Ectodermal cell (in vitro differentiated cells): ENCODE results near the gene SLC24A3.

ENCODE experiments used
- H3K27ac ChIP-seq: 2 replicates; pipeline ENCODE4 v1.7.0; 2013; ENCODE audit warnings: mild to moderate bottlenecking, low read depth, low read length; ENCODE audit not compliant: insufficient read depth, poor library complexity, severe bottlenecking
- H3K27me3 ChIP-seq: 2 replicates; pipeline ENCODE4 v1.7.0; 2013; ENCODE audit warnings: mild to moderate bottlenecking, low read length; ENCODE audit not compliant: insufficient read depth, control insufficient read depth, poor library complexity, severe bottlenecking
- H3K36me3 ChIP-seq: one replicate; pipeline ENCODE4 v1.7.0; 2013; ENCODE audit warnings: low read length; ENCODE audit not compliant: control insufficient read depth, insufficient read depth
- H3K4me1 ChIP-seq: one replicate; pipeline ENCODE4 v1.7.0; 2013; ENCODE audit warnings: low read length; ENCODE audit not compliant: control insufficient read depth, insufficient read depth
- H3K4me3 ChIP-seq: 2 replicates; pipeline ENCODE4 v1.7.0; 2013; ENCODE audit warnings: low read depth, low read length, control low read depth; ENCODE audit not compliant: insufficient read depth
- H3K9me3 ChIP-seq: 2 replicates; pipeline ENCODE4 v1.7.0; 2013; ENCODE audit warnings: mild to moderate bottlenecking, low read length, moderate library complexity; ENCODE audit not compliant: control insufficient read depth
- WGBS, 2 experiments: methylation state at CpG; one replicate each; pipeline ENCODE4 v1.1.7; 2013; ENCODE audit warnings: missing lambda C conversion rate in 2 of 2; 5-methylcytosine and 5-hydroxymethylcytosine counted together

SLC24A3 gene

GRCh38 chr20:19699180-19699971 is 486.9 kb downstream of the SLC24A3 start:
- Histone ChIP-seq H3K27ac (no peak overlapping the region), H3K36me3 (no peaks in the 10 kb centered on the region), H3K4me1 (no peaks in the 10 kb centered on the region), H3K27me3 (no peaks in the 10 kb centered on the region), H3K4me3 (no peak overlapping the region), H3K9me3 (peaks cover 3% of the 10 kb centered on the region)
- 94 to 95% methylated on average over 4 of the region's 4 CpGs for WGBS, 2 experiments

- Histone ChIP-seq H3K36me3 (no peaks in the 10 kb centered on the region), H3K27ac (no peak overlapping the region), H3K27me3 (no peaks in the 10 kb centered on the region), H3K4me1 (no peaks in the 10 kb centered on the region), H3K9me3 (peaks cover 3% of the 10 kb centered on the region), H3K4me3 (no peak overlapping the region)
- 93 to 99% methylated on average over 3 of the region's 3 CpGs for WGBS, 2 experiments
Observed at GRCh38 chr20:19701429-19701828, 489.0 kb downstream of the SLC24A3 start.

GRCh38 chr20:19706463-19706862 is 494.0 kb downstream of the SLC24A3 start:
- Histone ChIP-seq H3K4me1 (no peaks in the 10 kb centered on the region), H3K9me3 (peaks cover 3% of the 10 kb centered on the region), H3K27ac (no peak overlapping the region), H3K27me3 (no peaks in the 10 kb centered on the region), H3K4me3 (no peak overlapping the region), H3K36me3 (no peaks in the 10 kb centered on the region)
- 91 to 93% methylated on average over 4 of the region's 4 CpGs for WGBS, 2 experiments

- 88 to 91% methylated on average over 1 of the region's 1 CpG for WGBS, 2 experiments
- no peaks in the 10 kb centered on the region for H3K9me3 ChIP-seq
- H3K27ac ChIP-seq: no peak overlapping the region
- no peak overlapping the region for H3K4me3 ChIP-seq
- H3K4me1 ChIP-seq: no peaks in the 10 kb centered on the region
- no peaks in the 10 kb centered on the region for H3K27me3 ChIP-seq
- H3K36me3 ChIP-seq: no peaks in the 10 kb centered on the region
Observed at GRCh38 chr20:19709635-19710335, 497.3 kb downstream of the SLC24A3 start.

GRCh38 chr20:19710336-19711120 is 498.1 kb downstream of the SLC24A3 start:
- H3K4me3 ChIP-seq: no peak overlapping the region
- no peak overlapping the region for H3K27ac ChIP-seq
- WGBS, 2 experiments: 88 to 91% methylated on average over 5 of the region's 5 CpGs
- no peaks in the 10 kb centered on the region for H3K4me1 ChIP-seq
- no peaks in the 10 kb centered on the region for H3K36me3 ChIP-seq
- no peaks in the 10 kb centered on the region for H3K27me3 ChIP-seq
- no peaks in the 10 kb centered on the region for H3K9me3 ChIP-seq

- no peaks in the 10 kb centered on the region for H3K9me3 ChIP-seq
- no peak overlapping the region for H3K4me3 ChIP-seq
Observed at GRCh38 chr20:19711126-19711525, 498.7 kb downstream of the SLC24A3 start.

GRCh38 chr20:19712721-19713260 is 500.3 kb downstream of the SLC24A3 start:
- no peaks in the 10 kb centered on the region for H3K36me3 ChIP-seq
- H3K9me3 ChIP-seq: no peaks in the 10 kb centered on the region
- no peak overlapping the region for H3K27ac ChIP-seq
- 90 to 94% methylated on average over 4 of the region's 4 CpGs for WGBS, 2 experiments
- no peak overlapping the region for H3K4me3 ChIP-seq
- H3K27me3 ChIP-seq: no peaks in the 10 kb centered on the region
- no peaks in the 10 kb centered on the region for H3K4me1 ChIP-seq

More at GRCh38 chr20:19711126-19711525, 498.7 kb downstream of the SLC24A3 start:
- no peaks in the 10 kb centered on the region for H3K36me3 ChIP-seq
- 84 to 86% methylated on average over 11 of the region's 11 CpGs for WGBS, 2 experiments
- H3K27me3 ChIP-seq: no peaks in the 10 kb centered on the region
- no peak overlapping the region for H3K27ac ChIP-seq
- no peaks in the 10 kb centered on the region for H3K4me1 ChIP-seq

GRCh38 chr20:19713822-19714578 is 501.6 kb downstream of the SLC24A3 start:
- Histone ChIP-seq H3K4me1 (no peaks in the 10 kb centered on the region), H3K36me3 (no peaks in the 10 kb centered on the region), H3K27ac (no peak overlapping the region), H3K4me3 (no peak overlapping the region), H3K9me3 (no peaks in the 10 kb centered on the region), H3K27me3 (no peaks in the 10 kb centered on the region)
- WGBS, 2 experiments: 85 to 92% methylated on average over 2 of the region's 2 CpGs

- Histone ChIP-seq H3K9me3 (no peaks in the 10 kb centered on the region), H3K36me3 (no peaks in the 10 kb centered on the region), H3K4me3 (no peak overlapping the region), H3K27me3 (no peaks in the 10 kb centered on the region), H3K4me1 (no peaks in the 10 kb centered on the region), H3K27ac (no peak overlapping the region)
- WGBS, 2 experiments: 94 to 95% methylated on average over 1 of the region's 1 CpG
Observed at GRCh38 chr20:19714579-19714840, 502.1 kb downstream of the SLC24A3 start.
